Neural crest cell (in vitro differentiated cells): ENCODE data around the gene ADAMTS2. TPM values are rescaled to one million over a fixed set of nuclear protein-coding genes. Genes with fewer than 3 reads are reported as not detected.

Source experiments
- DNase-seq: peaks from one replicate; pipeline ENCODE4 v3.0.0; 2021; ENCODE audit warnings: low read depth, mixed read lengths, low spot score
- H3K27ac Mint-ChIP-seq: one replicate; pipeline ENCODE4 v1.8.0; 2021; ENCODE audit warnings: mild to moderate bottlenecking, mixed read lengths; ENCODE audit not compliant: unreplicated experiment
- H3K27me3 Mint-ChIP-seq: 2 replicates; pipeline ENCODE4 v1.8.0; 2021; ENCODE audit warnings: low read depth, mild to moderate bottlenecking, mixed read lengths
- H3K36me3 Mint-ChIP-seq: 2 replicates; pipeline ENCODE4 v1.8.0; 2021; ENCODE audit warnings: low read depth, mild to moderate bottlenecking, mixed read lengths
- H3K4me1 Mint-ChIP-seq: 2 replicates; pipeline ENCODE4 v1.8.0; 2021; ENCODE audit warnings: mixed read lengths
- H3K4me3 Mint-ChIP-seq: one replicate; pipeline ENCODE4 v1.8.0; 2021; ENCODE audit warnings: mild to moderate bottlenecking, mixed read lengths
- H3K9me3 Mint-ChIP-seq: 2 replicates; pipeline ENCODE4 v1.8.0; 2021; ENCODE audit warnings: mixed read lengths
- CTCF ChIP-seq: fragments of 200-600 bp; sonication (generic); conservative IDR thresholded peaks from 2 replicates; pipeline ENCODE4 v1.5.0; 2021; ENCODE audit warnings: antibody characterized with exemption, mild to moderate bottlenecking
- total RNA-seq: library from RNA; stranded (reverse); gene quantifications from 2 replicates; pipeline ENCODE4 v1.2.1, GENCODE V29; 2021

Gene ADAMTS2
- total RNA-seq, 1 donor from 2014 or later, result 1.5 TPM

GRCh38 chr5:179147991-179148702 lies 197.1 kb downstream of the ADAMTS2 start:
- Mint-ChIP-seq H3K4me3 (no peak overlapping the region), H3K4me1 (peaks cover 4% of the 10 kb centered on the region), H3K27ac (no peak overlapping the region), H3K27me3 (no peaks in the 10 kb centered on the region), H3K9me3 (no peaks in the 10 kb centered on the region), H3K36me3 (no peaks in the 10 kb centered on the region)
- no peak for DNase-seq
- TF ChIP-seq CTCF, result no peak

GRCh38 chr5:179146277-179146676 lies 199.0 kb downstream of the ADAMTS2 start:
- no peak for TF ChIP-seq CTCF
- Mint-ChIP-seq H3K27me3 (no peaks in the 10 kb centered on the region), H3K4me3 (no peak overlapping the region), H3K4me1 (peaks cover 18% of the 10 kb centered on the region), H3K9me3 (no peaks in the 10 kb centered on the region), H3K27ac (no peak overlapping the region), H3K36me3 (no peaks in the 10 kb centered on the region)
- no peak for DNase-seq

- H3K27me3 Mint-ChIP-seq, result no peaks in the 10 kb centered on the region
- no peak for DNase-seq
- TF ChIP-seq CTCF, result peak; percentile 38
These were observed 201.8 kb downstream of the ADAMTS2 start for GRCh38 chr5:179143446-179143845.

GRCh38 chr5:179142434-179143198 lies 202.6 kb downstream of the ADAMTS2 start:
- Mint-ChIP-seq H3K36me3 (no peaks in the 10 kb centered on the region), H3K4me1 (peaks cover 20% of the 10 kb centered on the region), H3K4me3 (no peak overlapping the region), H3K27ac (no peak overlapping the region), H3K27me3 (no peaks in the 10 kb centered on the region), H3K9me3 (no peaks in the 10 kb centered on the region)
- no peak for DNase-seq
- TF ChIP-seq CTCF, result no peak

More at GRCh38 chr5:179143446-179143845, 201.8 kb downstream of the ADAMTS2 start:
- Mint-ChIP-seq H3K27ac (no peak overlapping the region), H3K9me3 (no peaks in the 10 kb centered on the region), H3K36me3 (no peaks in the 10 kb centered on the region), H3K4me1 (peaks cover 20% of the 10 kb centered on the region), H3K4me3 (no peak overlapping the region)

GRCh38 chr5:179141867-179142266 lies 203.4 kb downstream of the ADAMTS2 start:
- no peaks in the 10 kb centered on the region for H3K9me3 Mint-ChIP-seq

More at GRCh38 chr5:179141867-179142266, 203.4 kb downstream of the ADAMTS2 start:
- H3K36me3 Mint-ChIP-seq, result no peaks in the 10 kb centered on the region
- peaks cover 20% of the 10 kb centered on the region for H3K4me1 Mint-ChIP-seq
- DNase-seq, result no peak
- H3K27me3 Mint-ChIP-seq, result no peaks in the 10 kb centered on the region
- no peak overlapping the region for H3K4me3 Mint-ChIP-seq
- H3K27ac Mint-ChIP-seq, result no peak overlapping the region
- TF ChIP-seq CTCF, result no peak
